LNCaP clone FGC (cell line): ENCODE measurements around the gene CRYL1.

Source experiments
- DNase-seq: peaks from one replicate; pipeline ENCODE4 v3.0.0-alpha.2; 2011; ENCODE audit warnings: low read depth
- H3K4me3 ChIP-seq: 2 replicates; pipeline ENCODE4 v1.5.1; 2011; ENCODE audit warnings: mild to moderate bottlenecking, low read depth, low read length, control low read depth
- TF ChIP-seq, protein P1 (sequence below): IDR thresholded peaks from 2 replicates; pipeline ENCODE4 v1.5.1; 2012; ENCODE audit warnings: mild to moderate bottlenecking; ENCODE audit not compliant: control insufficient read depth, insufficient read depth; ENCODE audit errors: extremely low read depth

Gene CRYL1

DNA sequence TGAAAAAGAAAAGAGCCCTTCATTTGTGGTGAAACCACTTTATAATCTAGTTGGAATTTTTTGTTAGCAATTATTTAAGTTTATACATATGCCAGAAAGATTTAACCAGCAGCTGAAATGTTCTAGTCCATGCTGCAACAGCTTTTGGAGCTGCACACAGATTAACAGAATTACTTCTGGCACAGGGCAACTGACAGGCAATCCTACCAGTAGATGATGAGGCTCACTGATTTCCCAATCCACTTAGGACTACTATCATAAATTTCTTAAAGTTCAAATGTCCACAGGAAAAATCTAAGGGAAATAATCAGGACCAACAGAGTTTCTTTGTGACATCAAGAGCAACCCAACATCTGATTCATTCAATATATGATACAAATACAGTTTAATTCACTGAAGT lies 78.8 kb downstream of the CRYL1 start:
- TF ChIP-seq, protein P1, sequence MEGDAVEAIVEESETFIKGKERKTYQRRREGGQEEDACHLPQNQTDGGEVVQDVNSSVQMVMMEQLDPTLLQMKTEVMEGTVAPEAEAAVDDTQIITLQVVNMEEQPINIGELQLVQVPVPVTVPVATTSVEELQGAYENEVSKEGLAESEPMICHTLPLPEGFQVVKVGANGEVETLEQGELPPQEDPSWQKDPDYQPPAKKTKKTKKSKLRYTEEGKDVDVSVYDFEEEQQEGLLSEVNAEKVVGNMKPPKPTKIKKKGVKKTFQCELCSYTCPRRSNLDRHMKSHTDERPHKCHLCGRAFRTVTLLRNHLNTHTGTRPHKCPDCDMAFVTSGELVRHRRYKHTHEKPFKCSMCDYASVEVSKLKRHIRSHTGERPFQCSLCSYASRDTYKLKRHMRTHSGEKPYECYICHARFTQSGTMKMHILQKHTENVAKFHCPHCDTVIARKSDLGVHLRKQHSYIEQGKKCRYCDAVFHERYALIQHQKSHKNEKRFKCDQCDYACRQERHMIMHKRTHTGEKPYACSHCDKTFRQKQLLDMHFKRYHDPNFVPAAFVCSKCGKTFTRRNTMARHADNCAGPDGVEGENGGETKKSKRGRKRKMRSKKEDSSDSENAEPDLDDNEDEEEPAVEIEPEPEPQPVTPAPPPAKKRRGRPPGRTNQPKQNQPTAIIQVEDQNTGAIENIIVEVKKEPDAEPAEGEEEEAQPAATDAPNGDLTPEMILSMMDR, result no peak
- H3K4me3 ChIP-seq, result no peak overlapping the region
- DNase-seq, result no peak

DNA sequence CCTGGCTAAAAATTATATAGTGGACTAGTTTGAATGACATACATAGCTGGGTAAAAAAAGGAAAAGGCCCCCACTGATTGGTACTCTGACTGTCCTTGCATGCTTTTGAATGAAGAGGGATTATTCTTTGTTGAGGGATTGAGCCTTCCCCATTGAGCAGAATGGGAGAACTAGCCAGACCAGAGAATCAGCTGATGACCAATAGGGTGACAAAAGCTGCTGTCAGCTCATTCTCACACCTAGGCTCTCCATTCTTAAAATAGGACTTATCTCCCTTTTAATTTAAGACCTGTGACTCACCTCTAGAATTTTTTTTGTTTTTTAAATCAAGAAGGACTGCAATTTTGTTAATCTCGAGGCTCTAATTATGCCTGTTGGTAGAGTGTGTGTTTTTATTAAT lies 79.3 kb downstream of the CRYL1 start:
- H3K4me3 ChIP-seq, result no peak overlapping the region
- TF ChIP-seq, protein P1, result no peak
- DNase-seq, result no peak

DNA sequence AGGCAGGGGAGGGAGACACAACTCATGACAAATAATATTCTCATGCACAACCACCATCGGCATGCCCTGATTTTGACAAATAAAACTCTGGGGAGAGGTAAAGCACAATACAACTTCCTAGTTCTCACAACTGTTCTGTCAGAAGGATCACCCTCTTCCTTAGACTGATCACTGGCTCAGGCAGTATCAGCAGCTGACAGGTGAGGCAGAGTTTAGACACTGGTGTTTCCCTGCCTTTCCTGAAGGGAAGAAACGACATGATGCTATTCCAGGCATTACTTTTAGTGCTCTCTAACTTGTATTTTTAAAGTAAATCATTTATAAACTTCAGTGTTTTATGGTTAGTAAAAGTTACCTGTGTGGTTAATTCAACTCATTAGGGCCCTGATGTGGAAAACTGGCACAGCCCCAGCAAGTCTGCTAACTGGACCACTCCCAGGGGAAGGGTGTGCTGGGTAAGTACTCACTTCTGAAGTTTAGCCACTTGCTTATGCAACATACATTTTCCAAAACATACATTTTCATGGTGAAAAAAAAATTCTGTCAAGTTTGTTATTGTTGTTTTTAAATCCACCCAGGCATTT lies 82.8 kb downstream of the CRYL1 start:
- no peak overlapping the region for H3K4me3 ChIP-seq
- no peak for DNase-seq
- TF ChIP-seq, protein P1, result no peak

DNA sequence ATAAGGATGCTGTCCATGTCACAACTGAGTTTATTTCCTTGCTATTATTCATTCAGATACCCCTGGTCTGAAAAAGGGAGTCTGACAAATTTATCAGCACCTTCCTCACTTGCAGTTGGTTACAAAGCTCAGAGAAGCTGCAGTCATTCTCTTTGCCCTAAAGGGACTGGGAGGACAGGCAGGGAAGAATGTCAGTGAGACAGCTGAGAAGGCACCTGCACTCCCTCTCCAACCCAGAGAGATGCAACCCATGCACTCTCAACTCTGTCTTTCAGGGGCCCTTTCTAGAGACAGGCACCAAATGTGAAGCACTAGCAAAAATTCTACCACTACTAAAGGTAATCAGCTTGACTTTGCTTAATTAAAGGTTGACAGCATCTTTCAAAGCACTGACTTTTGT lies 83.3 kb downstream of the CRYL1 start:
- DNase-seq, result no peak
- TF ChIP-seq, protein P1, result no peak
- no peak overlapping the region for H3K4me3 ChIP-seq

DNA sequence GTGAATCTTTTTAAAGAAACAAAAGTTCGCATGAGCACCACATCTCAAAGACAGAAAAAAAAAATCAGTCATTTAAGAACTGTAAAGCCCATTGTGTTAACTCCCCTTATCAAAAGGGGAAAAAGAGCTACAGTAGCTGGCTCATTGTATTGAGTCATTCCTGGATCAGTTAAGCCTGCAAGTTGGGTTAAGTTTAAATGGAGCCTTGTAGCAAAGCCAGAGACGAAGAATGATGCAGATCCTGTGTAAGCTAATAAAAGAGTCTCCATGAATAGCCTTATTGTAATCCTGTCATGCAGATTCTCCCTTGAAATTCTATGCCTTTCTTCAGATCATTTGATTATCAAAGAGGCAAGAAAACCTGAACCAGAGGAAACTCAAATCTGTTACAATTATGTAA lies 83.8 kb downstream of the CRYL1 start:
- TF ChIP-seq, protein P1, result no peak
- no peak for DNase-seq
- no peak overlapping the region for H3K4me3 ChIP-seq

DNA sequence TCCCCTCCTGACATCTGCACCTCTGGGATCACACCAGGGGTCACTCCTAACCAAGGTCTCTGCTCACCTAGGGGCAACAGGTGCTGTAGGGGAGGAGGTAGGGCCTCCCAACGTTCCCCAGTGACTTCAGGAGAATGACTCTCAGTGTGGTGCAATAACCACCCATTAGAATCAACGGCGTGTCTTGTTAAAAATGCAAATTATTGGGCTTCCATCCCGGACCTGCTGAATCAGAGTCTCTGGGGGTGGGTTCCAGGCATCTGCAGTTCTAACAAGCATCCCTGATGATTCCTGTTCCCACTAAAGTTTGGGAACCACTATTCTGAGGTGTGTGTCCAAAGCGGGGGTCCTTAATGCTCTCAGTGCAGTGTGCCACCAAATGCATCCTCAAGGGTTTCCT lies 84.6 kb downstream of the CRYL1 start:
- TF ChIP-seq, protein P1, result no peak
- H3K4me3 ChIP-seq, result no peak overlapping the region
- no peak for DNase-seq

DNA sequence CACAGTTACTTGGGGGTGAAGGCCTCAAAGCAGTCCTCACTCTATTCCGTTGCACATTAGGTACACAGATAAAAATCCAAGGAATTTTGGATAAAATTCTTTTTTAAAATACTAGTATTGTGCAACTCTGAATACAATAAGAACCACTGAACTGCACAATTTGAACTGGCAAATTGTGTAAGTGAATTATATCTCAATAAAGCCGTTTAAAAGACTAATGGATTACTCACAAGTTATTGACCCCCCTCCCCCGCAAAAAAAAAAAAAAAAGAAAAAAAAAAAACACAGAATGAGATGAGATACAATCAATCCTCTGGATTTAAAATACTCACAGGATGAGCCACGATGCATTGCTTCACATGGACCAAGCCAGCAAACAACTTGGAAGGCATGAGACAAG lies 86.4 kb downstream of the CRYL1 start:
- no peak overlapping the region for H3K4me3 ChIP-seq
- TF ChIP-seq, protein P1, result no peak
- no peak for DNase-seq
